ENCODE data around the gene DENND4A.

DNA sequence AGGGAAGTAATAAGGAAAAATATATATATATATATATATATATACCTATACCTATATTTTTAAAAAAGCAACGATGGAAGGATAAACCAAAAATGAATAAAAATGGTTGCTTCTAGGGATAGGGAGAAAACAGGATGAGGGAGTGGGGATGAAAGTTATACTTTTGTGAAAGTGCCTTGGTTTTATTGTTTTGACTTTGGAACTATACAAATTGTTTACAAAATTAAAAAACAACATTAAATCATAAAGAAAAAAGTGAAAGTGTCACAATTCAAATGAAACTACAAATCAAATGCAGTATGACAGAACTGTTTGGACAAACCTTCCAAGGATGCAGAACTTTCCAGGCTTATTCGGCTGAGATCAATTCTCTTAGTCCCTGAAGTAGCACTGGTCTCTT lies 116.0 kb downstream of the DENND4A start:
- TF ChIP-seq RAD21 (IDR thresholded peaks at IDR 0.05; ENCODE audit: low read length), result no peak
- TF ChIP-seq, protein P1, sequence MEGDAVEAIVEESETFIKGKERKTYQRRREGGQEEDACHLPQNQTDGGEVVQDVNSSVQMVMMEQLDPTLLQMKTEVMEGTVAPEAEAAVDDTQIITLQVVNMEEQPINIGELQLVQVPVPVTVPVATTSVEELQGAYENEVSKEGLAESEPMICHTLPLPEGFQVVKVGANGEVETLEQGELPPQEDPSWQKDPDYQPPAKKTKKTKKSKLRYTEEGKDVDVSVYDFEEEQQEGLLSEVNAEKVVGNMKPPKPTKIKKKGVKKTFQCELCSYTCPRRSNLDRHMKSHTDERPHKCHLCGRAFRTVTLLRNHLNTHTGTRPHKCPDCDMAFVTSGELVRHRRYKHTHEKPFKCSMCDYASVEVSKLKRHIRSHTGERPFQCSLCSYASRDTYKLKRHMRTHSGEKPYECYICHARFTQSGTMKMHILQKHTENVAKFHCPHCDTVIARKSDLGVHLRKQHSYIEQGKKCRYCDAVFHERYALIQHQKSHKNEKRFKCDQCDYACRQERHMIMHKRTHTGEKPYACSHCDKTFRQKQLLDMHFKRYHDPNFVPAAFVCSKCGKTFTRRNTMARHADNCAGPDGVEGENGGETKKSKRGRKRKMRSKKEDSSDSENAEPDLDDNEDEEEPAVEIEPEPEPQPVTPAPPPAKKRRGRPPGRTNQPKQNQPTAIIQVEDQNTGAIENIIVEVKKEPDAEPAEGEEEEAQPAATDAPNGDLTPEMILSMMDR (conservative IDR thresholded peaks at IDR 0.05; ENCODE audit: low read depth, low read length), result no peak
- TF ChIP-seq RFX5 (IDR thresholded peaks at IDR 0.05; ENCODE audit: low read depth, low read length), result no peak
- no peak for TF ChIP-seq RCOR1 (IDR thresholded peaks at IDR 0.05; ENCODE audit: insufficient replicate concordance, low read length)
- TF ChIP-seq POLR2A (IDR thresholded peaks at IDR 0.05; ENCODE audit: low read depth, low read length), result no peak
- no peak for TF ChIP-seq MAZ (IDR thresholded peaks at IDR 0.05; ENCODE audit: borderline replicate concordance, low read depth, low read length)
- TF ChIP-seq USF2 (IDR thresholded peaks at IDR 0.05; ENCODE audit: low read depth, low read length), result no peak
- TF ChIP-seq SMC3 (IDR thresholded peaks at IDR 0.05; ENCODE audit: low read depth, low read length), result no peak
- TF ChIP-seq CEBPB (IDR thresholded peaks at IDR 0.05; ENCODE audit: low read depth, low read length), result no peak
- no peak for TF ChIP-seq BHLHE40 (IDR thresholded peaks at IDR 0.05; ENCODE audit: low read depth, low read length)
- no peak for TF ChIP-seq MAFK (IDR thresholded peaks at IDR 0.05; ENCODE audit: low read depth, low read length)
- no peak for TF ChIP-seq FOS (IDR thresholded peaks at IDR 0.05; ENCODE audit: low read depth, low read length)
- TF ChIP-seq NFE2L2 (IDR thresholded peaks at IDR 0.05; ENCODE audit: low read depth, low read length), result no peak
- no peak for TF ChIP-seq MXI1 (IDR thresholded peaks at IDR 0.05; ENCODE audit: borderline replicate concordance, low read depth, low read length)
